MCF 10A (cell line): Measurements from ENCODE around the gene EDN2. TPM values are rescaled to one million over a fixed set of nuclear protein-coding genes. Genes with fewer than 3 reads are reported as not detected.
A peak's percentile ranks its signal among the peaks of the same experiment; 100 is the strongest.

Experiments
- BruUV-seq: library from RNA; stranded (reverse); fragments of 400-500 nt; replicated peaks from 2 replicates; lab custom pipeline; 2021; lab: Mats Ljungman, UMichigan
- CTCF ChIA-PET: fragments of 300-600 bp; sonication (Branson Sonifier 250); formaldehyde crosslinking; extraction: SDS; loops from one replicate; lab custom pipeline; 2021; ENCODE audit warnings: antibody characterized with exemption, inconsistent platforms; lab: Yijun Ruan, JAX
- POLR2A ChIA-PET: fragments of 300-600, 350-650 bp; sonication (Branson Sonifier 250); formaldehyde crosslinking; extraction: SDS; loops from one replicate; lab custom pipeline; 2020; ENCODE audit warnings: antibody characterized with exemption, inconsistent platforms; lab: Yijun Ruan, JAX
- DNase-seq: peaks from one replicate; pipeline ENCODE4 v3.0.0-alpha.2; 2018; ENCODE audit not compliant: unreplicated experiment
- H3K27ac Mint-ChIP-seq: one replicate; pipeline ENCODE4 v1.8.0; 2022; ENCODE audit warnings: mild to moderate bottlenecking, low read depth, mixed read lengths; ENCODE audit not compliant: unreplicated experiment
- H3K27me3 Mint-ChIP-seq: one replicate; pipeline ENCODE4 v1.8.0; 2022; ENCODE audit warnings: mixed read lengths; ENCODE audit not compliant: insufficient read depth, unreplicated experiment
- H3K36me3 Mint-ChIP-seq: one replicate; pipeline ENCODE4 v1.8.0; 2022; ENCODE audit warnings: mild to moderate bottlenecking, moderate library complexity, mixed read lengths; ENCODE audit not compliant: insufficient read depth, unreplicated experiment
- H3K4me1 Mint-ChIP-seq: one replicate; pipeline ENCODE4 v1.8.0; 2022; ENCODE audit warnings: mixed read lengths; ENCODE audit not compliant: insufficient read depth, unreplicated experiment
- H3K4me3 Mint-ChIP-seq: one replicate; pipeline ENCODE4 v1.8.0; 2022; ENCODE audit warnings: mild to moderate bottlenecking, moderate library complexity, mixed read lengths; ENCODE audit not compliant: unreplicated experiment
- H3K9me3 Mint-ChIP-seq: one replicate; pipeline ENCODE4 v1.8.0; 2022; ENCODE audit warnings: mixed read lengths; ENCODE audit not compliant: unreplicated experiment
- intact Hi-C: fragments of 100-400 bp; cut with micrococcal nuclease; formaldehyde crosslinking; loops from 2 replicates; pipeline ENCODE4 v1.14.1; 2022
- total RNA-seq: library from RNA; stranded (reverse); gene quantifications from 2 replicates; pipeline ENCODE4 v1.2.3, GENCODE V29; 2022
- TF ChIP-seq, protein P1 (sequence below): fragments of 200-600 bp; IDR thresholded peaks from one replicate; pipeline ENCODE4 v1.8.0; 2022; ENCODE audit warnings: antibody characterized with exemption, mild to moderate bottlenecking; ENCODE audit not compliant: unreplicated experiment

The EDN2 gene
- total RNA-seq, 1 experiment from 2014 or later: 0.58 TPM

DNA sequence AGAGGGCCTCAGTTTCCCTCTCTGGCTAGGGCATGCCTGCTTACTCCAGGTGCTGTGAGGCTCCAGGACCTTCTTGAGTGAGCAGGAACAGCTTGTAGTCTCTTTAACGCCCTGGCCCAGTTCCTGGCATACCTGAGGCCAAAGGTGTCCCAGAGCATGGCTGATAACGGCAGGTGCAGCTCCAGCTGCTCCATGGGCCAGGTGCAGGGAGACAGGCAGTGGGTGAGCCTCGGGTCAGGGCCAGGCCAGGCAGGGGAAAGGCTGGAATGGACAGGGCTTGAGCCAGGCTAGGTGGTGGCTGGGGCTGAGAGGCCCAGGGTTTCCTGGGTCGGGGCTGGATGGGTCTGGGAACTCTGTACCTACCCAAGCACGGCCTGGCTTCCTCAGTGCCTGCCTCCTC lies 18.3 kb downstream of the EDN2 start:
- Mint-ChIP-seq H3K27ac (peak overlapping the region; percentile 54), H3K4me3 (no peak overlapping the region), H3K27me3 (no peaks in the 10 kb centered on the region), H3K9me3 (no peaks in the 10 kb centered on the region), H3K36me3 (peaks cover 10% of the 10 kb centered on the region), H3K4me1 (peaks cover 21% of the 10 kb centered on the region)
- POLR2A ChIA-PET: interaction anchor here (0.6 to 2.6 kb wide), 6 partner anchors 9 to 33 kb away, joined by 3 to 11 read pairs (median 8); no protein-coding TSS in a partner anchor
- CTCF ChIA-PET: interaction anchor here (0.7 to 1.8 kb wide), 7 partner anchors 9 to 48 kb away, joined by 3 to 7 read pairs (median 4); no protein-coding TSS in a partner anchor
- TF ChIP-seq, protein P1, sequence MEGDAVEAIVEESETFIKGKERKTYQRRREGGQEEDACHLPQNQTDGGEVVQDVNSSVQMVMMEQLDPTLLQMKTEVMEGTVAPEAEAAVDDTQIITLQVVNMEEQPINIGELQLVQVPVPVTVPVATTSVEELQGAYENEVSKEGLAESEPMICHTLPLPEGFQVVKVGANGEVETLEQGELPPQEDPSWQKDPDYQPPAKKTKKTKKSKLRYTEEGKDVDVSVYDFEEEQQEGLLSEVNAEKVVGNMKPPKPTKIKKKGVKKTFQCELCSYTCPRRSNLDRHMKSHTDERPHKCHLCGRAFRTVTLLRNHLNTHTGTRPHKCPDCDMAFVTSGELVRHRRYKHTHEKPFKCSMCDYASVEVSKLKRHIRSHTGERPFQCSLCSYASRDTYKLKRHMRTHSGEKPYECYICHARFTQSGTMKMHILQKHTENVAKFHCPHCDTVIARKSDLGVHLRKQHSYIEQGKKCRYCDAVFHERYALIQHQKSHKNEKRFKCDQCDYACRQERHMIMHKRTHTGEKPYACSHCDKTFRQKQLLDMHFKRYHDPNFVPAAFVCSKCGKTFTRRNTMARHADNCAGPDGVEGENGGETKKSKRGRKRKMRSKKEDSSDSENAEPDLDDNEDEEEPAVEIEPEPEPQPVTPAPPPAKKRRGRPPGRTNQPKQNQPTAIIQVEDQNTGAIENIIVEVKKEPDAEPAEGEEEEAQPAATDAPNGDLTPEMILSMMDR: no peak
- intact Hi-C loops: no loop called here
- no peak for DNase-seq
- no TSS peak for BruUV-seq

DNA sequence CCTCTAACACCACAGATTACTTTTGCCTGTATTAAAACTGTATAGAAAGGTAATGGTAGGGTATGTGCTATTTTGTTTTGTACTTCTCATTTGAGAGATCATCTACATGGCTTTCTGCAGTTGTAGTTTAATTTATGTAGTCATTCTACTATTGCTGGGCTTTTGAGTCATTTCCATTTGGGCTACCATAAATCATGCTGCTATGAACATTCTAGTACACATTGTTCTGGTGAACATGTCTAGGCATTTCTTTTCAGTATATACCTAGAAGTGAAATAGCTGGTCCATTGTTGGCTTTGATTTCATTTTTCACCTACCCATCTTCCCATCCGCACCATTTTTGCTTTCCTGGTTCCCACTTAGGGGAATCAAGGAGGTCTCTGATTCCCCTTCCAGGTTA lies 18.7 kb downstream of the EDN2 start:
- H3K27ac Mint-ChIP-seq: peak overlapping the region; percentile 54
- POLR2A ChIA-PET: interaction anchor here (0.6 to 2.6 kb wide), 5 partner anchors 9 to 33 kb away, joined by 3 to 11 read pairs (median 9); no protein-coding TSS in a partner anchor
- H3K9me3 Mint-ChIP-seq: no peaks in the 10 kb centered on the region
- H3K4me3 Mint-ChIP-seq: peak overlapping the region; percentile 17
- intact Hi-C loops: no loop called here
- no peak for DNase-seq
- no peaks in the 10 kb centered on the region for H3K27me3 Mint-ChIP-seq
- CTCF ChIA-PET: interaction anchor here (0.7 to 1.8 kb wide), 5 partner anchors 9 to 47 kb away, joined by 3 to 6 read pairs (median 3); no protein-coding TSS in a partner anchor
- TF ChIP-seq, protein P1: no peak
- H3K4me1 Mint-ChIP-seq: peaks cover 21% of the 10 kb centered on the region
- peaks cover 10% of the 10 kb centered on the region for H3K36me3 Mint-ChIP-seq
- no TSS peak for BruUV-seq

DNA sequence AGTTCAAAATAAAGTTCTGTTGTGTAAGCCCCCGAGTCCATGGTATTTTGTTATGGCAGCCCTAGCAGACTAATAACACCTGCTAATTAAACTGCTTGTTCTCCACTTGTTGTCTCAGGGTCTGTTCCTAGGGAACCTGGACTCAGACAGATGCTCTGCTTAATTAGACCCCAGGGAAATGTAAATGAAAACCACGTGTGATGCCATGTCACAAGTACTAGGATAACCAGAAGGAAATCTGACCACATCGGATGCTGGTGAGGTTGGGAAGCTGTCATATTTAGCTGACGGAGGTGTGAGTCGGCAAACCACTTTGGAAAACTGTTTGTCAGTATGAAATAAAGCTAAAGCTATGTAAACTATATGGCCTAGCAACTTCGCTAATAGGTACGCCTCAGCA lies 19.6 kb downstream of the EDN2 start:
- no peak for DNase-seq
- Mint-ChIP-seq H3K27me3 (no peaks in the 10 kb centered on the region), H3K9me3 (no peaks in the 10 kb centered on the region), H3K27ac (no peak overlapping the region), H3K4me3 (no peak overlapping the region), H3K36me3 (peaks cover 10% of the 10 kb centered on the region), H3K4me1 (peaks cover 21% of the 10 kb centered on the region)
- intact Hi-C loops: no loop called here
- TF ChIP-seq, protein P1: no peak
- ChIA-PET CTCF (interaction anchor here (0.6 to 1.5 kb wide), 7 partner anchors 9 to 50 kb away, joined by 3 to 5 read pairs (median 3); no protein-coding TSS in a partner anchor), POLR2A (interaction anchor here (1.5 to 2.6 kb wide), 5 partner anchors 10 to 123 kb away, joined by 3 to 11 read pairs (median 9); no protein-coding TSS in a partner anchor)
- BruUV-seq: no TSS peak

DNA sequence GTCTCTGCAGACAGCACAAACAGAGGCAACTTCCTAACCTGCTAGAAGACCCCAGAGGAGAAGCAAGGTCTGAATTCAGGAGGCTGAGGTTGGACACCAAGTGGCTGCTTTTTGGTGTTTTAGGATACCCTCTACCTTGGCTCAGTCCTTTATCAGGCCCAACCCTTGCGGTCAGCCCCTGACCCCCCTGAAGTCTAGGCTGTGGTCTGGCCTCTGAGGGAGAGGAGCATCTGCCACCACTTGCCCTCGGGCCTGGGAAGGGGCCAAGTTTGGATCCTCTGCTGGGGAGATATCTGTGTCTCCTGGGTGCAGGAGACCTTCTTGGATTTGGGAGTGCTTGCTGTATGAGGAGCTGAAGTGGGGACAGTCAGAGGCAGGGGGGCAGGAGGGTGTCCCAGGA lies 21.0 kb downstream of the EDN2 start:
- H3K4me1 Mint-ChIP-seq: peaks cover 21% of the 10 kb centered on the region
- ChIA-PET CTCF (interaction anchor here (0.7 to 1.7 kb wide), 5 partner anchors 10 to 21 kb away, joined by 3 to 6 read pairs (median 5); partner anchors contain the start of gene EDN2), POLR2A (interaction anchor here (1.1 to 2.0 kb wide), 2 partner anchors 9 to 19 kb away, joined by 3 to 5 read pairs; no protein-coding TSS in a partner anchor)
- no TSS peak for BruUV-seq
- no peaks in the 10 kb centered on the region for H3K27me3 Mint-ChIP-seq
- DNase-seq: no peak
- no peak overlapping the region for H3K4me3 Mint-ChIP-seq
- intact Hi-C loops: no loop called here
- no peaks in the 10 kb centered on the region for H3K9me3 Mint-ChIP-seq
- H3K27ac Mint-ChIP-seq: no peak overlapping the region
- TF ChIP-seq, protein P1: no peak
- peaks cover 10% of the 10 kb centered on the region for H3K36me3 Mint-ChIP-seq
